GM12878 (cell line): ENCODE results near the gene HORMAD1. TPM values are rescaled to one million over a fixed set of nuclear protein-coding genes. Genes with fewer than 3 reads are reported as not detected.

Source experiments
- ATAC-seq: fragments of 200-7000 bp; cut with Tn5 transposase; 3 replicates; pipeline ENCODE4 v1.9.1; 2020; ENCODE audit warnings: mild to moderate bottlenecking, moderate library complexity
- BruUV-seq: library from RNA; stranded (reverse); fragments of 400-500 nt; replicated peaks from 2 replicates; lab custom pipeline; 2021; lab: Mats Ljungman, UMichigan
- CTCF ChIA-PET: fragments of 300-600 bp; sonication (Branson Sonifier 250); formaldehyde crosslinking; extraction: SDS; loops from one replicate; lab custom pipeline; 2021; ENCODE audit warnings: inconsistent platforms; lab: Yijun Ruan, JAX
- POLR2A ChIA-PET: fragments of 350-600 bp; formaldehyde crosslinking; extraction: SDS; loops from one replicate; lab custom pipeline; 2021; ENCODE audit warnings: inconsistent platforms; lab: Charles Lee
- RAD21 ChIA-PET: fragments of 300-600 bp; sonication (Branson Sonifier 250); formaldehyde crosslinking; loops from one replicate; lab custom pipeline; 2023; ENCODE audit warnings: antibody characterized with exemption; ENCODE audit not compliant: unreplicated experiment; lab: Charles Lee
- SMC1A ChIA-PET: fragments of 300-600 bp; sonication (Branson Sonifier 250); formaldehyde crosslinking; loops from one replicate; lab custom pipeline; 2023; ENCODE audit not compliant: unreplicated experiment, uncharacterized antibody; lab: Charles Lee
- DNase-seq: peaks from one replicate; pipeline ENCODE4 v3.0.0-alpha.2; 2011; ENCODE audit warnings: low read depth, low spot score
- FAIRE-seq: peaks from 3 replicates; lab custom pipeline; 2011; peaks lifted over from hg19 to GRCh38; lab: Jason Lieb, UNC
- H2AFZ ChIP-seq: 2 replicates; pipeline ENCODE4 v1.6.0; 2011; ENCODE audit warnings: low read depth, low read length, control low read depth; ENCODE audit not compliant: control insufficient read depth
- H3K27ac ChIP-seq: 2 replicates; pipeline ENCODE4 v1.5.1; 2011; ENCODE audit warnings: control low read depth; ENCODE audit not compliant: control insufficient read depth, insufficient read depth
- H3K27me3 ChIP-seq, 2 experiments: replicated peaks in 1 of 2; 2 replicates each; pipeline versions ENCODE4 v1.6.0 to v1.6.1; 2011; ENCODE audit warnings: low read length in 1 of 2; ENCODE audit not compliant: control insufficient read depth in 2 of 2, insufficient read depth in 2 of 2
- H3K36me3 ChIP-seq, 2 experiments: 2 replicates each; pipeline ENCODE4 v1.5.1; 2011; ENCODE audit warnings: low read length in 1 of 2; ENCODE audit not compliant: control insufficient read depth in 2 of 2, insufficient read depth in 2 of 2
- H3K4me1 ChIP-seq: 2 replicates; pipeline ENCODE4 v1.6.1; 2011; ENCODE audit warnings: mild to moderate bottlenecking, low read length, moderate library complexity, mixed read lengths; ENCODE audit not compliant: control insufficient read depth, insufficient read depth
- H3K4me2 ChIP-seq: 2 replicates; pipeline ENCODE4 v1.6.0; 2011; ENCODE audit warnings: control low read depth; ENCODE audit not compliant: control insufficient read depth, insufficient read depth
- H3K4me3 ChIP-seq: fragments of 200-600 bp; sonication (generic); 2 replicates; pipeline ENCODE4 v1.5.1; 2016
- H3K79me2 ChIP-seq: 2 replicates; pipeline ENCODE4 v1.6.0; 2011; ENCODE audit warnings: low read length; ENCODE audit not compliant: control insufficient read depth, insufficient read depth
- H3K9ac ChIP-seq: 2 replicates; pipeline ENCODE4 v1.8.0; 2011; ENCODE audit warnings: low read length, control low read depth, mixed read lengths; ENCODE audit not compliant: control insufficient read depth, insufficient read depth
- H3K9me3 ChIP-seq: replicated peaks from 3 replicates; pipeline ENCODE4 v1.5.1; 2011; ENCODE audit warnings: mild to moderate bottlenecking, low read length; ENCODE audit not compliant: control insufficient read depth, insufficient read depth
- H4K20me1 ChIP-seq: 2 replicates; pipeline ENCODE4 v1.6.0; 2011; ENCODE audit not compliant: control insufficient read depth, insufficient read depth
- CTCF ChIP-seq, 3 experiments: IDR thresholded peaks in 2 of 3; conservative IDR thresholded peaks in 1 of 3; 2 replicates each; pipeline ENCODE4 v1.5.1; 2011; ENCODE audit warnings: low read depth in 3 of 3, low read length in 3 of 3, mild to moderate bottlenecking in 3 of 3, control low read depth in 2 of 3, moderate library complexity in 2 of 3, inconsistent platforms in 1 of 3, mixed read lengths in 1 of 3; ENCODE audit not compliant: control insufficient read depth in 2 of 3, insufficient read depth in 1 of 3; ENCODE audit errors: extremely low read depth in 1 of 3
- PML ChIP-seq: IDR thresholded peaks from 2 replicates; pipeline ENCODE4 v1.6.1; 2012; ENCODE audit warnings: low read length, inconsistent platforms
- POLR2A ChIP-seq: IDR thresholded peaks from 2 replicates; pipeline ENCODE4 v1.6.1; 2011; ENCODE audit warnings: low read depth, mild to moderate bottlenecking, low read length
- SMAD5 ChIP-seq: IDR thresholded peaks from 2 replicates; pipeline ENCODE4 v1.6.1; 2016; ENCODE audit warnings: antibody characterized with exemption, low read depth
- SREBF1 ChIP-seq: IDR thresholded peaks from 2 replicates; pipeline ENCODE4 v1.6.1; 2012; ENCODE audit warnings: mild to moderate bottlenecking, low read length
- SUZ12 ChIP-seq: fragments of 200-600 bp; sonication (generic); IDR thresholded peaks from one replicate; pipeline ENCODE4 v1.6.1; 2018; ENCODE audit warnings: antibody characterized with exemption, mild to moderate bottlenecking; ENCODE audit not compliant: unreplicated experiment
- ZBTB11 ChIP-seq: fragments of 450-650 bp; formaldehyde crosslinking; IDR thresholded peaks from 2 replicates; pipeline ENCODE4 v1.5.0; 2022; ENCODE audit warnings: mild to moderate bottlenecking, missing genetic modification characterization
- WGBS: methylation state at CpG from one replicate; pipeline ENCODE4 v1.1.6; 2016; ENCODE audit warnings: low lambda C conversion rate; ENCODE audit not compliant: insufficient replicate concordance, insufficient coverage; ENCODE audit errors: missing lambda C conversion rate; 5-methylcytosine and 5-hydroxymethylcytosine counted together
- in situ Hi-C: fragments of 300-500 bp; cut with MboI; formaldehyde crosslinking; loops from 9 replicates; pipeline ENCODE4 v1.14.3; 2018; ENCODE audit warnings: mixed read lengths
- intact Hi-C: fragments of 100-400 bp; cut with micrococcal nuclease; formaldehyde crosslinking; loops from one replicate; pipeline ENCODE4 v1.14.2; 2022; ENCODE audit not compliant: unreplicated experiment
- polyA plus RNA-seq, 11 experiments: library from polyadenylated mRNA; depleted of rRNA in 4 of 11; unstranded in 6 of 11; stranded (reverse) in 5 of 11; fragments of >200 nt; fragmentation: Nextera tagmentation in 4 of 11; fragmentation: Illumina TruSeq in 1 of 11; extraction: Ambion mirVana in 4 of 11; extraction: Trizol in 1 of 11; gene quantifications; 1 replicate in 1 of 11; 2 replicates in 10 of 11; pipeline versions ENCODE4 v1.2.1 to v1.2.3, GENCODE V29; 2011 to 2016; ENCODE audit warnings: inconsistent platforms in 2 of 11, missing spikeins in 2 of 11, low read depth in 1 of 11
- total RNA-seq, 4 experiments: library from RNA; depleted of rRNA in 3 of 4; stranded (reverse); fragments of >200 nt in 3 of 4; fragmentation: Illumina TruSeq in 1 of 4; extraction: Trizol in 1 of 4; gene quantifications; 2 replicates each; pipeline versions ENCODE4 v1.2.1 to v1.2.3, GENCODE V29; 2013 to 2021
- TF ChIP-seq, protein P1 (sequence below): IDR thresholded peaks from 2 replicates; pipeline ENCODE4 v1.6.1; 2011; ENCODE audit warnings: low read depth, low read length, improper control_type of control experiment, borderline replicate concordance

Gene HORMAD1
- total and polyA plus RNA-seq, 10 of the 15 experiments (the other 5 are each of a cell fraction or from before 2014, with no cell fraction given): 0.08 to 0.22 (median 0.20) TPM; not detected in 6

- ChIA-PET POLR2A (interaction anchor here (1.4 kb wide), 1 partner anchor 9 kb away, joined by 5 read pairs; the partner anchor contains the start of gene GOLPH3L), SMC1A (no interaction called here), RAD21 (no interaction called here), CTCF (no interaction called here)
- in situ Hi-C loops (no loop called here), intact Hi-C loops (no loop called here)
- no peak for ATAC-seq
- H3K27ac ChIP-seq: no peak overlapping the region
- H4K20me1 ChIP-seq: no peaks in the 10 kb centered on the region
- H2AFZ ChIP-seq: no peak overlapping the region
- TF ChIP-seq SREBF1 (no peak), CTCF (IDR thresholded peaks at IDR 0.05 in 2 of 3, conservative IDR thresholded peaks at IDR 0.05 in 1 of 3; ENCODE audit: control insufficient read depth in 2 of 3, extremely low read depth in 1 of 3, insufficient read depth in 1 of 3, low read depth in 3 of 3, low read length in 3 of 3) (no peak), PML (no peak), POLR2A (no peak), SUZ12 (no peak), ZBTB11 (no peak), SMAD5 (no peak)
- TF ChIP-seq, protein P1, sequence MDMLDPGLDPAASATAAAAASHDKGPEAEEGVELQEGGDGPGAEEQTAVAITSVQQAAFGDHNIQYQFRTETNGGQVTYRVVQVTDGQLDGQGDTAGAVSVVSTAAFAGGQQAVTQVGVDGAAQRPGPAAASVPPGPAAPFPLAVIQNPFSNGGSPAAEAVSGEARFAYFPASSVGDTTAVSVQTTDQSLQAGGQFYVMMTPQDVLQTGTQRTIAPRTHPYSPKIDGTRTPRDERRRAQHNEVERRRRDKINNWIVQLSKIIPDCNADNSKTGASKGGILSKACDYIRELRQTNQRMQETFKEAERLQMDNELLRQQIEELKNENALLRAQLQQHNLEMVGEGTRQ: no peak
- WGBS: 90% methylated on average over 1 of the region's 1 CpG
- DNase-seq: no peak
- no peak overlapping the region for H3K4me3 ChIP-seq
- no TSS peak for BruUV-seq
- no peaks in the 10 kb centered on the region for H3K79me2 ChIP-seq
- H3K9me3 ChIP-seq: no peaks in the 10 kb centered on the region
- H3K36me3 ChIP-seq: no peaks in the 10 kb centered on the region
- H3K27me3 ChIP-seq: no peaks in the 10 kb centered on the region; a peak in 1 of 4 replicates
- no peak overlapping the region for H3K9ac ChIP-seq
- no peak for FAIRE-seq
- peaks cover 13% of the 10 kb centered on the region; the same call in 1 of the 2 replicates for H3K4me1 ChIP-seq
- no peak overlapping the region for H3K4me2 ChIP-seq
Measured at GRCh38 chr1:150706091-150706490, 14.6 kb downstream of the HORMAD1 start.
